Stimulated activated CD8-positive, alpha-beta memory T cell treated with anti-CD3 and anti-CD28 coated beads, Interleukin-7, amount 100 ng/mL, for 24 hours (primary cell): ENCODE measurements around the gene KRTAP6-1.

Experiments
- DNase-seq: peaks from one replicate; pipeline ENCODE4 v3.0.0-alpha.2; 2020; ENCODE audit warnings: low read depth

The KRTAP6-1 gene

GRCh38 chr21:30577766-30578165, 36.0 kb downstream of the KRTAP6-1 start:
- DNase-seq = no peak

- DNase-seq = no peak
These were observed 46.1 kb downstream of the KRTAP6-1 start for GRCh38 chr21:30567617-30568016.

GRCh38 chr21:30563630-30564029, 50.1 kb downstream of the KRTAP6-1 start:
- no peak for DNase-seq
